ENCODE measurements around the gene CDH13.

Gene CDH13

GRCh38 chr16:83066881-83067280 is 440.1 kb downstream of the CDH13 start:
- DNase-seq: no peak

GRCh38 chr16:83068686-83069085 is 441.9 kb downstream of the CDH13 start:
- DNase-seq: no peak

GRCh38 chr16:83070416-83071209 is 443.8 kb downstream of the CDH13 start:
- no peak for DNase-seq

- no peak for DNase-seq
Observed at GRCh38 chr16:83075956-83076355, 449.2 kb downstream of the CDH13 start.

GRCh38 chr16:83083361-83083760 is 456.6 kb downstream of the CDH13 start:
- DNase-seq: no peak

GRCh38 chr16:83085660-83086059 is 458.9 kb downstream of the CDH13 start:
- no peak for DNase-seq

- DNase-seq: no peak
Observed at GRCh38 chr16:83095941-83096692, 469.3 kb downstream of the CDH13 start.

- DNase-seq: no peak
Observed at GRCh38 chr16:83098536-83098935, 471.8 kb downstream of the CDH13 start.

GRCh38 chr16:83100679-83101078 is 473.9 kb downstream of the CDH13 start:
- DNase-seq: no peak

GRCh38 chr16:83102336-83102735 is 475.6 kb downstream of the CDH13 start:
- DNase-seq: no peak

GRCh38 chr16:83105279-83106077 is 478.7 kb downstream of the CDH13 start:
- no peak for DNase-seq

- no peak for DNase-seq
Observed at GRCh38 chr16:83109490-83110125, 482.8 kb downstream of the CDH13 start.

- no peak for DNase-seq
Observed at GRCh38 chr16:83110269-83110668, 483.5 kb downstream of the CDH13 start.

GRCh38 chr16:83113317-83113716 is 486.5 kb downstream of the CDH13 start:
- peak in 1 of 2 donors; percentile 14 for DNase-seq

- DNase-seq: no peak
Observed at GRCh38 chr16:83113811-83114210, 487.0 kb downstream of the CDH13 start.

GRCh38 chr16:83115491-83116232 is 488.9 kb downstream of the CDH13 start:
- no peak for DNase-seq

- DNase-seq: peak in 1 of 2 donors; percentile 5
Observed at GRCh38 chr16:83116274-83116892, 489.6 kb downstream of the CDH13 start.

GRCh38 chr16:83117810-83118209 is 491.0 kb downstream of the CDH13 start:
- no peak for DNase-seq

- DNase-seq: no peak
Observed at GRCh38 chr16:83118365-83118764, 491.6 kb downstream of the CDH13 start.

GRCh38 chr16:83125999-83126568 is 499.3 kb downstream of the CDH13 start:
- no peak for DNase-seq

- no peak for DNase-seq
Observed at GRCh38 chr16:83128041-83128440, 501.3 kb downstream of the CDH13 start.

Measured in inflammatory macrophage (primary cell).